ENCODE data around the gene ZNF512. TPM values are rescaled to one million over a fixed set of nuclear protein-coding genes. Genes with fewer than 3 reads are reported as not detected.

ZNF512 gene
- total and polyA plus RNA-seq, 12 donors, result 10.2 to 27.7 (median 19.6) TPM

- ATAC-seq (no peak), DNase-seq (no peak)
- peaks cover 0 to 16% (median 0%) of the 10 kb centered on the region in 9 donors for H3K4me1 ChIP-seq
- no peaks in the 10 kb centered on the region for H3K27me3 ChIP-seq
- intact Hi-C loops (cut with DNase I), result no loop called here
- peaks cover 0 to 97% (median 57%) of the 10 kb centered on the region in 9 donors for H3K36me3 ChIP-seq
- TF ChIP-seq CTCF (IDR thresholded peaks at IDR 0.05), result no peak
- 94 to 96% methylated on average over 4 of the region's 4 CpGs for WGBS, 2 donors
- H3K9me3 ChIP-seq, result no peaks in the 10 kb centered on the region
- H3K4me3 ChIP-seq, result no peak overlapping the region
- no peak overlapping the region for H3K27ac ChIP-seq
These were observed 88.4 kb downstream of the ZNF512 start for GRCh38 chr2:27671235-27671634.

Other genes with a start within 250 kb of the ZNF512 start
- 10 to 100 TPM; 21.8 to 30.3 (median 23.6) TPM for gene GTF3C2, start 226.3 kb upstream of the ZNF512 start, total RNA-seq
- gene GTF3C2, start 226.3 kb upstream of the ZNF512 start, polyA plus RNA-seq, result 10 to 100 TPM; 17.6 to 29.8 TPM
- 10 to 100 TPM; 26.4 to 47.9 (median 34.7) TPM for gene EIF2B4, start 212.7 kb upstream of the ZNF512 start, total RNA-seq
- 10 to 100 TPM; 60.4 to 70.7 TPM for gene EIF2B4, start 212.7 kb upstream of the ZNF512 start, polyA plus RNA-seq
- gene SNX17, start 212.4 kb upstream of the ZNF512 start, total RNA-seq, result 10 to 100 TPM; 54.5 to 82.5 (median 68.8) TPM
- gene SNX17, start 212.4 kb upstream of the ZNF512 start, polyA plus RNA-seq, result 10 to 100 TPM; 32.4 to 79.8 TPM
- 10 to 100 TPM in 1 of 10 donors, 1 to 10 TPM in 9; 4.5 to 11.5 (median 6.8) TPM for gene ZNF513, start 202.3 kb upstream of the ZNF512 start, total RNA-seq
- 10 to 100 TPM; 12.6 to 15.4 TPM for gene ZNF513, start 202.3 kb upstream of the ZNF512 start, polyA plus RNA-seq
- gene PPM1G, start 173.5 kb upstream of the ZNF512 start, total RNA-seq, result 10 to 100 TPM; 28.4 to 46.1 (median 33.0) TPM
- 10 to 100 TPM; 34.7 to 72.6 TPM for gene PPM1G, start 173.5 kb upstream of the ZNF512 start, polyA plus RNA-seq
- gene NRBP1, start 154.4 kb upstream of the ZNF512 start, total RNA-seq, result 10 to 100 TPM; 47.6 to 69.7 (median 59.2) TPM
- gene NRBP1, start 154.4 kb upstream of the ZNF512 start, polyA plus RNA-seq, result 10 to 100 TPM; 25.5 to 97.4 TPM
- under 1 TPM in 6 of 10 donors, not detected in 4; 0.37 to 0.85 (median 0.57) TPM for gene KRTCAP3, start 140.7 kb upstream of the ZNF512 start, total RNA-seq
- gene KRTCAP3, start 140.7 kb upstream of the ZNF512 start, polyA plus RNA-seq, result under 1 TPM; 0.23 to 0.51 TPM
- gene IFT172, start 93.3 kb upstream of the ZNF512 start, total RNA-seq, result 10 to 100 TPM; 12.7 to 30.6 (median 16.1) TPM
- 10 to 100 TPM; 11.1 to 65.7 TPM for gene IFT172, start 93.3 kb upstream of the ZNF512 start, polyA plus RNA-seq
- 10 to 100 TPM in 1 of 10 donors, 1 to 10 TPM in 7, under 1 TPM in 2; 0.58 to 11.7 (median 1.7) TPM for gene FNDC4, start 87.8 kb upstream of the ZNF512 start, total RNA-seq
- 10 to 100 TPM in 1 of 2 donors, 1 to 10 TPM in 1; 2.3 to 11.3 TPM for gene FNDC4, start 87.8 kb upstream of the ZNF512 start, polyA plus RNA-seq
- 1 to 10 TPM in 1 of 10 donors, under 1 TPM in 1, not detected in 8; 0.19 to 1.6 TPM for gene GCKR, start 86.2 kb upstream of the ZNF512 start, total RNA-seq
- under 1 TPM; 0.88 to 0.91 TPM for gene GCKR, start 86.2 kb upstream of the ZNF512 start, polyA plus RNA-seq
- gene CCDC121, start 46.0 kb downstream of the ZNF512 start, total RNA-seq, result 1 to 10 TPM; 4.1 to 7.6 (median 6.0) TPM
- gene CCDC121, start 46.0 kb downstream of the ZNF512 start, polyA plus RNA-seq, result 1 to 10 TPM; 2.1 TPM
- gene GPN1, start 46.0 kb downstream of the ZNF512 start, total RNA-seq, result 10 to 100 TPM; 17.1 to 23.8 (median 19.7) TPM
- gene GPN1, start 46.0 kb downstream of the ZNF512 start, polyA plus RNA-seq, result 10 to 100 TPM in 1 of 2 donors, 1 to 10 TPM in 1; 6.5 to 25.6 TPM
- 10 to 100 TPM; 22.0 to 32.2 (median 26.0) TPM for gene SUPT7L, start 80.6 kb downstream of the ZNF512 start, total RNA-seq
- 10 to 100 TPM; 18.4 to 42.3 TPM for gene SUPT7L, start 80.6 kb downstream of the ZNF512 start, polyA plus RNA-seq
- 10 to 100 TPM; 19.1 to 28.7 (median 22.5) TPM for gene SLC4A1AP, start 80.8 kb downstream of the ZNF512 start, total RNA-seq
- gene SLC4A1AP, start 80.8 kb downstream of the ZNF512 start, polyA plus RNA-seq, result 10 to 100 TPM; 11.0 to 20.8 TPM
- gene MRPL33, start 188.7 kb downstream of the ZNF512 start, total RNA-seq, result 100 to 1,000 TPM; 170 to 416 (median 253) TPM
- gene MRPL33, start 188.7 kb downstream of the ZNF512 start, polyA plus RNA-seq, result 100 to 1,000 TPM; 123 to 661 TPM